ENCODE results near the gene QKI. TPM values are rescaled to one million over a fixed set of nuclear protein-coding genes. Genes with fewer than 3 reads are reported as not detected.

Gene QKI
- total and polyA plus RNA-seq, 2 of the 8 experiments (the other 6 are each of a cell fraction or from before 2014, with no cell fraction given) = 181 to 183 TPM

DNA sequence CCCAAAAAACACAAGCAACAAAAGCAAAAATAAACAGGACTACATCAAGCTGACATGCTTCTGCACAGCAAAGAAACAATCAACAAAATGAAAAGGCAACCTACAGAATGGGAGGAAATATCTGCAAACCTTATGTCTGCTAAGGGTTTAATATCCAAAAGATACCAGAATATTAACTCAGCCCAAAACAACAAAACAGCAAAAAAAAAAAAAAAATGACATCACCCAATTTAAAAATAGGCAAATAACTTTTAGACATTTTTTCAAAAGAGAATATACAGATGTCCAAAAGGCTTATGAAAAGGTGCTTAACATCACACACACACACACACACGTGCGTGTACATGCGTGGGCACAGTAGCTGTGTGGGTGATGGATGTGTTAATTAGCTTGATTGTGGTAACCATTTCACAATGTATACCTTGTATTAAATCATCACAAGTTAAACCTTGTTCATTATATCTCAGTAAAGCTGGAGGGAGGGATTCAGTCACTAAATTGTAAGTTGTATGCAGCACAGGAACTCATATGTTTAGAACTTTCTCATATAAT is 52.4 kb downstream of the QKI start:
- no peak overlapping the region for H3K4me3 ChIP-seq (ENCODE audit: extremely low read depth in 1 of 4, insufficient read depth in 2 of 4, low read depth in 3 of 4, low read length in 4 of 4)
- no peak overlapping the region for H3K4ac ChIP-seq (replicated peaks; ENCODE audit: insufficient read length, low read depth, low read length)
- H4K8ac ChIP-seq (ENCODE audit: extremely low read depth, insufficient read depth, low read length) = no peak overlapping the region
- no peaks in the 10 kb centered on the region for H3K4me1 ChIP-seq (replicated peaks in 1 of 4; ENCODE audit: control insufficient read depth in 3 of 4, insufficient read depth in 4 of 4, low read length in 3 of 4)
- no peak overlapping the region for H3K14ac ChIP-seq (ENCODE audit: insufficient read length)
- H2BK120ac ChIP-seq (replicated peaks; ENCODE audit: low read depth, low read length) = no peak overlapping the region
- no peaks in the 10 kb centered on the region for H3K27me3 ChIP-seq (replicated peaks in 1 of 4; ENCODE audit: control insufficient read depth in 3 of 4, extremely low read depth in 1 of 4, insufficient read depth in 3 of 4, low read length in 3 of 4)
- no peak overlapping the region for H2AFZ ChIP-seq (ENCODE audit: low read length)
- H3K23me2 ChIP-seq (ENCODE audit: low read depth, low read length) = no peaks in the 10 kb centered on the region
- H3K79me1 ChIP-seq (ENCODE audit: low read depth, low read length) = no peaks in the 10 kb centered on the region; the same call in 1 of the 2 replicates
- H2BK20ac ChIP-seq (ENCODE audit: low read length) = no peak overlapping the region
- no peak overlapping the region for H3K27ac ChIP-seq (ENCODE audit: low read depth, low read length)
- H3K9me3 ChIP-seq (ENCODE audit: insufficient read depth in 2 of 2, low read depth in 1 of 2, low read length in 1 of 2) = peaks cover 7% of the 10 kb centered on the region in 2 experiments
- POLR2A ChIA-PET (ENCODE audit: partially characterized antibody) = interaction anchor here (0.7 kb wide), 1 partner anchor 20 kb away, joined by 3 read pairs; no protein-coding TSS in a partner anchor
- H2AK5ac ChIP-seq (ENCODE audit: low read depth, low read length) = no peak overlapping the region
- H4K91ac ChIP-seq (replicated peaks; ENCODE audit: insufficient read length, low read length) = no peak overlapping the region
- FAIRE-seq (no peak), DNase-seq (ENCODE audit: low read depth in 1 of 2, low spot score in 2 of 2) (no peak)
- H3K9ac ChIP-seq (replicated peaks in 1 of 4; ENCODE audit: extremely low read depth in 1 of 4, low read depth in 3 of 4, low read length in 3 of 4) = no peak overlapping the region
- no peak overlapping the region for H3K56ac ChIP-seq (replicated peaks; ENCODE audit: insufficient read length, low read depth, low read length)
- no peak overlapping the region for H3K4me2 ChIP-seq (ENCODE audit: insufficient read depth in 1 of 2, low read depth in 2 of 2, low read length in 2 of 2)
- H2BK12ac ChIP-seq (ENCODE audit: low read depth, low read length) = no peak overlapping the region
- 97% methylated on average over 3 of the region's 3 CpGs; no CpG with 5 or more reads in 1 of the 2 experiments for WGBS, 2 experiments (ENCODE audit: extremely low coverage in 1 of 2, insufficient coverage in 1 of 2, insufficient read length in 1 of 2, insufficient replicate concordance in 2 of 2, low coverage in 1 of 2, low lambda C conversion rate in 2 of 2, missing lambda C conversion rate in 1 of 2)
- no peak overlapping the region for H3K23ac ChIP-seq (ENCODE audit: insufficient read length)
- H4K20me1 ChIP-seq (replicated peaks in 1 of 2; ENCODE audit: control insufficient read depth in 1 of 2, insufficient read depth in 2 of 2, low read length in 2 of 2) = peaks cover 0 to 3% of the 10 kb centered on the region in 2 experiments
- CTCF ChIA-PET (ENCODE audit: partially characterized antibody) = no interaction called here
- peaks cover 0 to 15% (median 2%) of the 10 kb centered on the region in 4 experiments; a peak in 4 of 8 replicates for H3K36me3 ChIP-seq (ENCODE audit: control insufficient read depth in 2 of 4, insufficient read depth in 4 of 4, low read length in 3 of 4)
- H3K79me2 ChIP-seq (ENCODE audit: control insufficient read depth in 1 of 2, insufficient read depth in 2 of 2, low read length in 2 of 2) = peaks cover 0 to 95% of the 10 kb centered on the region in 2 experiments; a peak in 3 of 4 replicates
- H4K5ac ChIP-seq (ENCODE audit: insufficient read length, low read depth, low read length) = no peak overlapping the region
- no peak overlapping the region for H2BK5ac ChIP-seq (ENCODE audit: low read depth, low read length)
- H3K18ac ChIP-seq (ENCODE audit: extremely low read depth, low read length) = no peak overlapping the region
- no peak overlapping the region for H2BK15ac ChIP-seq (ENCODE audit: low read length)
- no peak for TF ChIP-seq CHD2 (IDR thresholded peaks at IDR 0.05; ENCODE audit: low read length)
- no peak for TF ChIP-seq POU5F1 (IDR thresholded peaks at IDR 0.05; ENCODE audit: low read depth, low read length)
- no peak for TF ChIP-seq JUN (IDR thresholded peaks at IDR 0.05; ENCODE audit: low read depth, low read length)
- TF ChIP-seq POLR2AphosphoS5 (IDR thresholded peaks at IDR 0.05; ENCODE audit: low read depth, low read length) = no peak
- TF ChIP-seq, protein P1, sequence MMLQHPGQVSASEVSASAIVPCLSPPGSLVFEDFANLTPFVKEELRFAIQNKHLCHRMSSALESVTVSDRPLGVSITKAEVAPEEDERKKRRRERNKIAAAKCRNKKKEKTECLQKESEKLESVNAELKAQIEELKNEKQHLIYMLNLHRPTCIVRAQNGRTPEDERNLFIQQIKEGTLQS (IDR thresholded peaks at IDR 0.05; ENCODE audit: insufficient read depth, low read depth, low read length) = no peak
- TF ChIP-seq RBBP5 (IDR thresholded peaks at IDR 0.05; ENCODE audit: borderline replicate concordance, low read depth, low read length) = no peak
- TF ChIP-seq, protein P2, sequence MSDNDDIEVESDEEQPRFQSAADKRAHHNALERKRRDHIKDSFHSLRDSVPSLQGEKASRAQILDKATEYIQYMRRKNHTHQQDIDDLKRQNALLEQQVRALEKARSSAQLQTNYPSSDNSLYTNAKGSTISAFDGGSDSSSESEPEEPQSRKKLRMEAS (IDR thresholded peaks at IDR 0.05) = no peak
- TF ChIP-seq TAF1 (IDR thresholded peaks at IDR 0.05; ENCODE audit: low read depth, low read length) = no peak
- TF ChIP-seq KDM5A (IDR thresholded peaks at IDR 0.05; ENCODE audit: low read length) = no peak
- TF ChIP-seq BRCA1 (IDR thresholded peaks at IDR 0.05; ENCODE audit: low read depth, low read length) = no peak
- no peak for TF ChIP-seq CEBPB (IDR thresholded peaks at IDR 0.05; ENCODE audit: low read depth, low read length)
